H1 (cell line): ENCODE data around the gene ZNF726. TPM values are rescaled to one million over a fixed set of nuclear protein-coding genes. Genes with fewer than 3 reads are reported as not detected.

Experiments
- CBX8 ChIP-seq: fragments of 300-800, 300-1000 bp; sonication (generic); IDR thresholded peaks from 2 replicates; pipeline ENCODE4 v1.7.1; 2016; ENCODE audit warnings: low read depth, low read length, borderline replicate concordance
- JUN ChIP-seq: IDR thresholded peaks from 2 replicates; pipeline ENCODE4 v1.6.1; 2011; ENCODE audit warnings: low read depth, mild to moderate bottlenecking, improper control_type of control experiment, low read length
- KDM1A ChIP-seq: fragments of 200-600, 300-600 bp; sonication (generic); IDR thresholded peaks from 2 replicates; pipeline ENCODE4 v1.7.1; 2016; ENCODE audit warnings: mild to moderate bottlenecking, low read length, borderline replicate concordance
- RXRA ChIP-seq: IDR thresholded peaks from 2 replicates; pipeline ENCODE4 v1.6.1; 2011; ENCODE audit warnings: low read depth, mild to moderate bottlenecking, low read length, moderate library complexity; ENCODE audit not compliant: insufficient read depth
- SIX5 ChIP-seq: IDR thresholded peaks from 2 replicates; pipeline ENCODE4 v1.6.1; 2011; ENCODE audit warnings: mild to moderate bottlenecking, low read depth, low read length
- ZNF274 ChIP-seq: IDR thresholded peaks from 2 replicates; pipeline ENCODE4 v1.7.0; 2012; ENCODE audit warnings: low read length, borderline replicate concordance; ENCODE audit errors: extremely low read depth
- polyA plus RNA-seq, 7 experiments: library from polyadenylated mRNA; depleted of rRNA in 3 of 7; stranded (reverse) in 5 of 7; unstranded in 2 of 7; fragments of >200 nt in 5 of 7; fragments of 200-250 nt in 2 of 7; gene quantifications; 1 replicate in 5 of 7; 2 replicates in 1 of 7; 4 replicates in 1 of 7; pipeline versions ENCODE4 v1.2.1 to v1.2.3, GENCODE V29; 2011 to 2013; ENCODE audit warnings: missing spikeins in 2 of 7, mixed read lengths in 2 of 7
- total RNA-seq: library from RNA; stranded (reverse); fragmentation: NEBNext Ultra II Directional; extraction: Animal tissue kit (Norgen Biotek cat#: 25700); gene quantifications from 2 replicates; pipeline ENCODE4 v1.2.1, GENCODE V29; 2021
- TF ChIP-seq, protein P1 (sequence below): fragments of 300-600 bp; sonication (generic); IDR thresholded peaks from 2 replicates; pipeline ENCODE4 v1.7.1; 2012; ENCODE audit warnings: low read length, moderate library complexity, mild to moderate bottlenecking, inconsistent platforms; ENCODE audit not compliant: insufficient replicate concordance
- TF ChIP-seq, protein P2 (sequence below): IDR thresholded peaks from 2 replicates; pipeline ENCODE4 v1.6.1; 2012; ENCODE audit warnings: inconsistent platforms
- TF ChIP-seq, protein P3 (sequence below): IDR thresholded peaks from 2 replicates; pipeline ENCODE4 v1.6.1; 2011; ENCODE audit warnings: low read depth, mild to moderate bottlenecking, low read length; ENCODE audit not compliant: insufficient read depth

Gene ZNF726
- total and polyA plus RNA-seq, 2 of the 8 experiments (the other 6 are each of a cell fraction or from before 2014, with no cell fraction given): not detected

DNA sequence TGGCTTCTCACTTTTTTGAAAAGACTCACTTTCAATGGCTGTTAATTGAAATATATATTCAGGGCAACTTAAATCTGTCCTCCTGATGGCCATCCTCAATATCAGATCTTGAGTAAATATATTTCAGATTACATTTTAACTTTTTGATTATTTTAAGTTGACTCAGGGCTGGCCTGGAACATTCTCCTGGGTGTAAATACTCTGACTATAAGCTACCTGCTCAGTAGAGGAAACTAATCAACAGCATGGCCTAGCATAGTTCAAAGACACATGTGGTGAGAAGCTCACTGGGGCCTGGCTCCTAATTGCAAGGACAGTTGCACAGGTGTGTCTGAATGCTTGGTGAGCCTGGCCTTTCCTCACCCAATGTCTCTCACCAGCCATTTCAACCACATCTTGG, 5.5 kb upstream of the ZNF726 start (continued):
- TF ChIP-seq, protein P1, sequence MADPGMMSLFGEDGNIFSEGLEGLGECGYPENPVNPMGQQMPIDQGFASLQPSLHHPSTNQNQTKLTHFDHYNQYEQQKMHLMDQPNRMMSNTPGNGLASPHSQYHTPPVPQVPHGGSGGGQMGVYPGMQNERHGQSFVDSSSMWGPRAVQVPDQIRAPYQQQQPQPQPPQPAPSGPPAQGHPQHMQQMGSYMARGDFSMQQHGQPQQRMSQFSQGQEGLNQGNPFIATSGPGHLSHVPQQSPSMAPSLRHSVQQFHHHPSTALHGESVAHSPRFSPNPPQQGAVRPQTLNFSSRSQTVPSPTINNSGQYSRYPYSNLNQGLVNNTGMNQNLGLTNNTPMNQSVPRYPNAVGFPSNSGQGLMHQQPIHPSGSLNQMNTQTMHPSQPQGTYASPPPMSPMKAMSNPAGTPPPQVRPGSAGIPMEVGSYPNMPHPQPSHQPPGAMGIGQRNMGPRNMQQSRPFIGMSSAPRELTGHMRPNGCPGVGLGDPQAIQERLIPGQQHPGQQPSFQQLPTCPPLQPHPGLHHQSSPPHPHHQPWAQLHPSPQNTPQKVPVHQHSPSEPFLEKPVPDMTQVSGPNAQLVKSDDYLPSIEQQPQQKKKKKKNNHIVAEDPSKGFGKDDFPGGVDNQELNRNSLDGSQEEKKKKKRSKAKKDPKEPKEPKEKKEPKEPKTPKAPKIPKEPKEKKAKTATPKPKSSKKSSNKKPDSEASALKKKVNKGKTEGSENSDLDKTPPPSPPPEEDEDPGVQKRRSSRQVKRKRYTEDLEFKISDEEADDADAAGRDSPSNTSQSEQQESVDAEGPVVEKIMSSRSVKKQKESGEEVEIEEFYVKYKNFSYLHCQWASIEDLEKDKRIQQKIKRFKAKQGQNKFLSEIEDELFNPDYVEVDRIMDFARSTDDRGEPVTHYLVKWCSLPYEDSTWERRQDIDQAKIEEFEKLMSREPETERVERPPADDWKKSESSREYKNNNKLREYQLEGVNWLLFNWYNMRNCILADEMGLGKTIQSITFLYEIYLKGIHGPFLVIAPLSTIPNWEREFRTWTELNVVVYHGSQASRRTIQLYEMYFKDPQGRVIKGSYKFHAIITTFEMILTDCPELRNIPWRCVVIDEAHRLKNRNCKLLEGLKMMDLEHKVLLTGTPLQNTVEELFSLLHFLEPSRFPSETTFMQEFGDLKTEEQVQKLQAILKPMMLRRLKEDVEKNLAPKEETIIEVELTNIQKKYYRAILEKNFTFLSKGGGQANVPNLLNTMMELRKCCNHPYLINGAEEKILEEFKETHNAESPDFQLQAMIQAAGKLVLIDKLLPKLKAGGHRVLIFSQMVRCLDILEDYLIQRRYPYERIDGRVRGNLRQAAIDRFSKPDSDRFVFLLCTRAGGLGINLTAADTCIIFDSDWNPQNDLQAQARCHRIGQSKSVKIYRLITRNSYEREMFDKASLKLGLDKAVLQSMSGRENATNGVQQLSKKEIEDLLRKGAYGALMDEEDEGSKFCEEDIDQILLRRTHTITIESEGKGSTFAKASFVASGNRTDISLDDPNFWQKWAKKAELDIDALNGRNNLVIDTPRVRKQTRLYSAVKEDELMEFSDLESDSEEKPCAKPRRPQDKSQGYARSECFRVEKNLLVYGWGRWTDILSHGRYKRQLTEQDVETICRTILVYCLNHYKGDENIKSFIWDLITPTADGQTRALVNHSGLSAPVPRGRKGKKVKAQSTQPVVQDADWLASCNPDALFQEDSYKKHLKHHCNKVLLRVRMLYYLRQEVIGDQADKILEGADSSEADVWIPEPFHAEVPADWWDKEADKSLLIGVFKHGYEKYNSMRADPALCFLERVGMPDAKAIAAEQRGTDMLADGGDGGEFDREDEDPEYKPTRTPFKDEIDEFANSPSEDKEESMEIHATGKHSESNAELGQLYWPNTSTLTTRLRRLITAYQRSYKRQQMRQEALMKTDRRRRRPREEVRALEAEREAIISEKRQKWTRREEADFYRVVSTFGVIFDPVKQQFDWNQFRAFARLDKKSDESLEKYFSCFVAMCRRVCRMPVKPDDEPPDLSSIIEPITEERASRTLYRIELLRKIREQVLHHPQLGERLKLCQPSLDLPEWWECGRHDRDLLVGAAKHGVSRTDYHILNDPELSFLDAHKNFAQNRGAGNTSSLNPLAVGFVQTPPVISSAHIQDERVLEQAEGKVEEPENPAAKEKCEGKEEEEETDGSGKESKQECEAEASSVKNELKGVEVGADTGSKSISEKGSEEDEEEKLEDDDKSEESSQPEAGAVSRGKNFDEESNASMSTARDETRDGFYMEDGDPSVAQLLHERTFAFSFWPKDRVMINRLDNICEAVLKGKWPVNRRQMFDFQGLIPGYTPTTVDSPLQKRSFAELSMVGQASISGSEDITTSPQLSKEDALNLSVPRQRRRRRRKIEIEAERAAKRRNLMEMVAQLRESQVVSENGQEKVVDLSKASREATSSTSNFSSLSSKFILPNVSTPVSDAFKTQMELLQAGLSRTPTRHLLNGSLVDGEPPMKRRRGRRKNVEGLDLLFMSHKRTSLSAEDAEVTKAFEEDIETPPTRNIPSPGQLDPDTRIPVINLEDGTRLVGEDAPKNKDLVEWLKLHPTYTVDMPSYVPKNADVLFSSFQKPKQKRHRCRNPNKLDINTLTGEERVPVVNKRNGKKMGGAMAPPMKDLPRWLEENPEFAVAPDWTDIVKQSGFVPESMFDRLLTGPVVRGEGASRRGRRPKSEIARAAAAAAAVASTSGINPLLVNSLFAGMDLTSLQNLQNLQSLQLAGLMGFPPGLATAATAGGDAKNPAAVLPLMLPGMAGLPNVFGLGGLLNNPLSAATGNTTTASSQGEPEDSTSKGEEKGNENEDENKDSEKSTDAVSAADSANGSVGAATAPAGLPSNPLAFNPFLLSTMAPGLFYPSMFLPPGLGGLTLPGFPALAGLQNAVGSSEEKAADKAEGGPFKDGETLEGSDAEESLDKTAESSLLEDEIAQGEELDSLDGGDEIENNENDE: no peak
- no peak for TF ChIP-seq RXRA
- TF ChIP-seq JUN: no peak
- TF ChIP-seq, protein P2, sequence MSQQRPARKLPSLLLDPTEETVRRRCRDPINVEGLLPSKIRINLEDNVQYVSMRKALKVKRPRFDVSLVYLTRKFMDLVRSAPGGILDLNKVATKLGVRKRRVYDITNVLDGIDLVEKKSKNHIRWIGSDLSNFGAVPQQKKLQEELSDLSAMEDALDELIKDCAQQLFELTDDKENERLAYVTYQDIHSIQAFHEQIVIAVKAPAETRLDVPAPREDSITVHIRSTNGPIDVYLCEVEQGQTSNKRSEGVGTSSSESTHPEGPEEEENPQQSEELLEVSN: no peak
- TF ChIP-seq, protein P3, sequence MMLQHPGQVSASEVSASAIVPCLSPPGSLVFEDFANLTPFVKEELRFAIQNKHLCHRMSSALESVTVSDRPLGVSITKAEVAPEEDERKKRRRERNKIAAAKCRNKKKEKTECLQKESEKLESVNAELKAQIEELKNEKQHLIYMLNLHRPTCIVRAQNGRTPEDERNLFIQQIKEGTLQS: no peak
- TF ChIP-seq SIX5: no peak
- no peak for TF ChIP-seq KDM1A
- TF ChIP-seq ZNF274: no peak
- TF ChIP-seq CBX8: no peak
